Measurements from ENCODE around the gene SARNP. TPM values are rescaled to one million over a fixed set of nuclear protein-coding genes. Genes with fewer than 3 reads are reported as not detected.
A peak's percentile ranks its signal among the peaks of the same experiment; 100 is the strongest.
"Not testable (repeated sequence)": the region's sequence is repeated elsewhere in the genome, so short reads cannot be mapped to it uniquely, and the experiment has no call there.

SARNP gene
- total RNA-seq, 2 experiments from 2014 or later: 104 to 110 TPM

DNA sequence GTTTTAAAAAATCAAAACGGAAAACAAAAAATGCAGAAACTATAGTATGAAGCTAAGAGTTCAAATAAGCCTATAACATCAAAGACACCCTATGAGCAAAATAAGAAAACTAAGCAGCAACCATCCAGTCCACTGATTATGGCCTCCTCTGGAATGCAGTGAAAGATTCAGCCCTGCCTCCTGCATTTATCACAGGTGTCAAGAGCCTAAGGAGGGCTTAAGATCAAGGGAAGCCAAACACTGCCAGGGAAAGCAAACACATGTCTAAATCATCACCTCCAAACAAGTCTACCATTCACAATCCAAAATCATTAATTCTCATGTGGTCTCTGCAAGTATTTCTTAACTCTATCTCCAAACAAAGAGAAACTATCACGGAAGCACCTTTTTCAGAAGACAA is 28.4 kb downstream of the SARNP start:
- H3K4me3 Mint-ChIP-seq: no peak overlapping the region
- H3K27ac Mint-ChIP-seq: peak overlapping the region; percentile 46
- no peaks in the 10 kb centered on the region for H3K4me1 Mint-ChIP-seq (ENCODE audit: low read depth)
- intact Hi-C loops (cut with micrococcal nuclease): no loop called here
- no peaks in the 10 kb centered on the region for H3K27me3 Mint-ChIP-seq
- peaks cover 38% of the 10 kb centered on the region for H3K36me3 Mint-ChIP-seq
- ChIA-PET POLR2A (no interaction called here), CTCF (interaction anchor here (0.7 to 1.2 kb wide), 3 partner anchors 8 to 54 kb away, joined by 3 read pairs; no protein-coding TSS in a partner anchor)
- no peaks in the 10 kb centered on the region for H3K9me3 Mint-ChIP-seq
- DNase-seq: no peak

DNA sequence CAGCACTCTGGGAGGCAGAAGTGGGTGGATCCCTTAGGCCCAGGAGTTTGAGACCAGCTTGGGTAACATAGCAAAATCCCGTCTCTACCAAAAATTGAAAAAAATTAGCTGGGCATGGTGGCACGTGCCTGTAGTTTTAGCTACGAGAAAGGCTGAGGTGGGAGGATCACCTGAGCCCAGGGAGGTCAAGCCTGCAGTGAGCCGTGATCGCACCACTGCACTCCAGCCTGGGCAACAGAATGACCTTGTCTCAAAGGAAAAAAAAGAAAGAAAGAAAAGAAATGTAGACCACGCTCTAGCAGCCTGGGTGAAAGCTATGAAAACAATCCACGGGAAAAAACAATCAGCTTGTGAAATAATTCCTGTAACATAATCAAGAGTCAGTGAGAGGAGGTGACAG is 29.0 kb downstream of the SARNP start:
- H3K36me3 Mint-ChIP-seq: peaks cover 41% of the 10 kb centered on the region
- intact Hi-C loops (cut with micrococcal nuclease): no loop called here
- no peak for DNase-seq

DNA sequence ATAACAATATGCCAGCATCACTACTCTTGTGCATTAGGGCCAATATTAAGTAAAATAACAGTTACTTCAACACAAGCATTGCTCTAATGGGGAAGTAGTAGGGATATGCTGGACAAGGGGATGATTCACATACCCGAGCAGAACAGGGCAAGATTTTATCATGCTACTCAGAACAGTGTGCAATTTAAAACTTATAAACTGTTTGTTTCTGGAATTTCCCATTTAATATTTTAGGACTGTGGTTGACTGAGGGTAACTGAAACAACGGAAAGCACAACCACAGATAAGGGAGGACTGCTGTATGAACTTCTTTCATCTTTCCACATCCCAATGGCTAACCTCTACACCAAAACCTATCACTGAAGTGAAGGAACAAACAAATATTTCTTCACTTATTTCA is 36.8 kb downstream of the SARNP start:
- ChIA-PET CTCF (interaction anchor here (1.1 kb wide), 1 partner anchor 33 kb away, joined by 3 read pairs; no protein-coding TSS in a partner anchor), POLR2A (no interaction called here)
- H3K36me3 Mint-ChIP-seq: peaks cover 40% of the 10 kb centered on the region
- peak overlapping the region; percentile 38 for H3K27ac Mint-ChIP-seq
- no peaks in the 10 kb centered on the region for H3K27me3 Mint-ChIP-seq
- no peaks in the 10 kb centered on the region for H3K9me3 Mint-ChIP-seq
- intact Hi-C loops (cut with micrococcal nuclease): no loop called here
- no peak overlapping the region for H3K4me3 Mint-ChIP-seq
- no peak for DNase-seq
- peaks cover 11% of the 10 kb centered on the region for H3K4me1 Mint-ChIP-seq (ENCODE audit: low read depth)

More for the DNA sequence above, 29.0 kb downstream of the SARNP start:
- Mint-ChIP-seq H3K4me1 (ENCODE audit: low read depth) (no peaks in the 10 kb centered on the region), H3K27me3 (no peaks in the 10 kb centered on the region), H3K9me3 (no peaks in the 10 kb centered on the region), H3K27ac (peak overlapping the region; percentile 8), H3K4me3 (no peak overlapping the region)
- ChIA-PET POLR2A (no interaction called here), CTCF (interaction anchor here (1.1 to 1.2 kb wide), 2 partner anchors 9 to 51 kb away, joined by 3 read pairs; no protein-coding TSS in a partner anchor)

DNA sequence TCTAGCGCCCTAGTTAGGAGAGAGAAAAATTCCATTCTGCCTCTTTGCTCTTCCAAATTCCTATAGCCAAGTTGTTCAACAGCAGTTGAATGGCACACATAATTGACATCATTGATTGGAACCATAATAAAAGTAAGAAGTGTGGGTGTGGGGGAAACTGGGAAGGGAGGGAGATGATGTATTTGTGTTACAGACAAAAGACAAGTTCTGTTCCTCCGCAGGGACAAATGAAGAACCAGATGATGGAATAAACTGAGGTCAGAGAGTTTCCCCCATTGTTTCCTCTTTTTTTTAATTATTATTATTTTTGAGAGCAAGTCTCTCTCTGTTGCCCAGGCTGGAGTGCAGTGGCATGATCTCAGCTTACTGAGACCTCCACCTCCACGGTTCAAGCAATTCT is 39.7 kb downstream of the SARNP start:
- ChIA-PET POLR2A (no interaction called here), CTCF (interaction anchor here (1.4 to 2.1 kb wide), 2 partner anchors 11 to 39 kb away, joined by 3 to 4 read pairs; no protein-coding TSS in a partner anchor)
- Mint-ChIP-seq H3K36me3 (peaks cover 31% of the 10 kb centered on the region), H3K27me3 (no peaks in the 10 kb centered on the region), H3K27ac (no peak overlapping the region), H3K9me3 (no peaks in the 10 kb centered on the region), H3K4me3 (no peak overlapping the region), H3K4me1 (ENCODE audit: low read depth) (peaks cover 13% of the 10 kb centered on the region)
- intact Hi-C loops (cut with micrococcal nuclease): no loop called here
- no peak for DNase-seq

DNA sequence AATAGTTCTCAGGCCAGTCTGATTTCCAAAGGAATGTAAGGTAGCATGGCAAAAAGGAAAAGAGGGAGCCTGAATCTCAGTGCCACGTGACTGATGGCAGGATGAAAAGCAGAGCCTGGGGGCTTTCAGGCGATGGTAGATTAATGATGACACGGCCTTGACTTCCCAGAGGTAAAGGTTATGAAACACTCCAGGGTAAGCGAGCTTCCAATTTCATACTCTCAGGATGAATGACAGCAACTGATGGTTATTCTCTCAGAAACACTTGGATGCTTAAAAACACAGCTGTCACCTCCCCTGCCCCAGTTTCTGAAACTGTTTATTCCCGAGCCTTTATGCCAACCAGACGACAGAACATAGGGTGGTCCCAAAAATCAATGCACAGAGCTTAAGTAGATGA is 45.8 kb downstream of the SARNP start:
- no peaks in the 10 kb centered on the region for H3K9me3 Mint-ChIP-seq
- H3K4me3 Mint-ChIP-seq: no peak overlapping the region
- peaks cover 6% of the 10 kb centered on the region for H3K4me1 Mint-ChIP-seq (ENCODE audit: low read depth)
- ChIA-PET POLR2A (no interaction called here), CTCF (interaction anchor here (0.7 to 1.3 kb wide), 4 partner anchors 24 to 71 kb away, joined by 3 to 5 read pairs (median 3); partner anchors contain the start of gene MMP19)
- no peaks in the 10 kb centered on the region for H3K27me3 Mint-ChIP-seq
- peaks cover 22% of the 10 kb centered on the region for H3K36me3 Mint-ChIP-seq
- no peak for DNase-seq
- intact Hi-C loops (cut with micrococcal nuclease): no loop called here
- H3K27ac Mint-ChIP-seq: no peak overlapping the region

DNA sequence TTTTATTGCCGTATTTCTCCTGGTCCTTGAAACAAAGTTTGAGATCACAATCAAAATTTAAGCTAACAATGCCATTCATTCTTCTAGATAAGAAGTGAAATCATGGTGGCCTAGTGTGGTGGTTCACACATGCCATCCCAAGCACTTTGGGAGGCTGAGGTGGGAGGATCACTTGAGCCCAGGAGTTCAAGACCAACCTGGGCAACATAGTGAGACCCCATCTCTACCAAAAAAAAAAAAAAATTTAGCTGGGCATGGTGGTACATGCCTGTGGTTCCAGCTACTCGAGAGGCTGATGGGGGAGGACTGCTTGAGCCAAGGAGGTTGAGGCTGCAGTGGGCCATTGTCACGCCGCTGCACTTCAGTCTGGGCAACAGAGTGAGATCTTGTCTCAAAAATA is 50.4 kb downstream of the SARNP start:
- H3K9me3 Mint-ChIP-seq: no peaks in the 10 kb centered on the region
- intact Hi-C loops (cut with micrococcal nuclease): no loop called here
- no peaks in the 10 kb centered on the region for H3K27me3 Mint-ChIP-seq
- H3K27ac Mint-ChIP-seq: no peak overlapping the region
- no peak overlapping the region for H3K4me3 Mint-ChIP-seq
- CTCF ChIA-PET: interaction anchor here (1.2 kb wide), 1 partner anchor 12 kb away, joined by 3 read pairs; no protein-coding TSS in a partner anchor
- no peak for DNase-seq
- H3K4me1 Mint-ChIP-seq (ENCODE audit: low read depth): peaks cover 5% of the 10 kb centered on the region
- POLR2A ChIA-PET: no interaction called here
- peaks cover 12% of the 10 kb centered on the region for H3K36me3 Mint-ChIP-seq

DNA sequence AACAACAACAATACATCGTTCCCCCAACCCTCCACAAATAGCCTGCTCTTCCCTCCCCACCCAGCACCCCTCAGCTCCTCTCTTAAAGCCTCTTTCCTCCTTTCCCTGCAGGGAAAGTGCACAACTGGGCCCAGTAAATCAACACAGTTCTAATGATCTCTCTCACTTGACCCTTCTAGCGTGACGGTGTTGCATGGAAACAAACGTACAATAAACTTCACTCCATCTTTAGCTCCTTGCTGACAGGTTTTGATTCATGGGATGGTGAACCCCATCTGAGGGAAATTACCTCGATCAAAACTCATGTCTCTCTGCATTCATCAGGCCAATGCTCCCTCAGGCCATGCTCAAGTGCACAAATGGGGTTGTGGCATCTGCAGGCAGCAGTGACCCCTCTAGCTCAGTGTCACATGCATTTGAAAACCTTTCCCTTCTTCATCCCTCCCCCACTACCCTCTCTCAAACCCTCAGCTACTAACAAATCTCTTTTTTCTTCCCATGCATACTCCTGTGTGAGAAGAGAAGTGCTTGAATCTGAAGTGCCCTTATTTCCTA is 51.7 kb downstream of the SARNP start:
- H3K27me3 Mint-ChIP-seq: no peaks in the 10 kb centered on the region
- peaks cover 13% of the 10 kb centered on the region for H3K4me1 Mint-ChIP-seq (ENCODE audit: low read depth)
- H3K9me3 Mint-ChIP-seq: no peaks in the 10 kb centered on the region
- ChIA-PET POLR2A (interaction anchor here (0.7 kb wide), 1 partner anchor 36 kb away, joined by 3 read pairs; no protein-coding TSS in a partner anchor), CTCF (interaction anchor here (1.2 to 1.3 kb wide), 2 partner anchors 13 to 28 kb away, joined by 3 to 4 read pairs; no protein-coding TSS in a partner anchor)
- H3K4me3 Mint-ChIP-seq: no peak overlapping the region
- intact Hi-C loops (cut with micrococcal nuclease): no loop called here
- no peak for DNase-seq
- H3K27ac Mint-ChIP-seq: no peak overlapping the region
- peaks cover 14% of the 10 kb centered on the region for H3K36me3 Mint-ChIP-seq

DNA sequence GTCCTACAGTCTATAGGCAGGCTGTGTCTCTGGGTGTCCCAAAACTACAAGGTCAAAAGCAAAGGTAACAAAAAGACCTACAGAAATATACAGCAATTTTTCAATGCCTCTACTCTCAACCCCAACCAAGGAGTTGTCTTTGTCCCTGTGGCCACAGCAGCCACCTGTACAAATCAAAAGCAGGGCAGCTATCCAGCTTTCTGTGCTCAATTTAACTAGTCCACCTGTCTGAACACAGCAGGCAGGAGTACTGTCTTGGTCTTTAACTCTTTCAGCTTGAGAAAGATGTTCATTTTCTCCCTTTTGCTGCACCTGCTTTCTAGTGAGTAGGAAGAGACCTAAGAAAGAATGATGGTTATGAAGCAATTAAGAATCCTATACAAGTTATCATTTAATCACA is 54.9 kb downstream of the SARNP start:
- Mint-ChIP-seq H3K27ac (no peak overlapping the region), H3K4me3 (no peak overlapping the region), H3K27me3 (no peaks in the 10 kb centered on the region), H3K36me3 (peaks cover 26% of the 10 kb centered on the region), H3K9me3 (no peaks in the 10 kb centered on the region), H3K4me1 (ENCODE audit: low read depth) (peaks cover 17% of the 10 kb centered on the region)
- ChIA-PET CTCF (interaction anchor here (0.8 kb wide), 2 partner anchors 24 to 34 kb away, joined by 3 read pairs; no protein-coding TSS in a partner anchor), POLR2A (no interaction called here)
- intact Hi-C loops (cut with micrococcal nuclease): no loop called here
- no peak for DNase-seq

DNA sequence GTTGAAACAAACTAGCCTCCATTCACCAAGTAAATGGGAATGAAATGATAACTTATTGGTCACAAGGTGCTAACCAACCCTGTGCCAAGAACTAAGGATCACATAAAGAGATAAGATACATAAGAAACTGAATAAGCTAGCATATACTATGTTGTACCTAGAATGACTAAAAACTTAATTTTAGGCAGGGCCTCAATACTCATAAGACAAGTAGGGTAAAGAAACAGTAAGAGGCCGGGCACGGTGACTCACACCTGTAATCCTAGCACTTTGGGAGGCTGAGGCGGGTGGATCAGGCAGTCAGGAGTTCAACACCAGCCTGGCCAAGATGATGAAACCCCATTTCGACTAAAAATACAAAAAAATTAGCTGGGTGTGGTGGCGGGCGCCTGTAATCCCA is 56.9 kb downstream of the SARNP start:
- Mint-ChIP-seq H3K9me3 (no peaks in the 10 kb centered on the region), H3K36me3 (peaks cover 33% of the 10 kb centered on the region), H3K4me1 (ENCODE audit: low read depth) (peaks cover 20% of the 10 kb centered on the region), H3K4me3 (no peak overlapping the region), H3K27ac (peak overlapping the region; percentile 95), H3K27me3 (no peaks in the 10 kb centered on the region)
- intact Hi-C loops (cut with micrococcal nuclease): loop anchor here (2.0 kb wide), 1 partner anchor 18 kb away; the partner anchor contains the start of gene GDF11
- CTCF ChIA-PET: interaction anchor here (0.6 to 1.6 kb wide), 3 partner anchors 11 to 344 kb away, joined by 3 to 5 read pairs (median 3); no protein-coding TSS in a partner anchor
- peak; percentile 85 for DNase-seq
- POLR2A ChIA-PET: interaction anchor here (1.6 kb wide), 1 partner anchor 31 kb away, joined by 4 read pairs; the partner anchor contains the start of gene CD63

DNA sequence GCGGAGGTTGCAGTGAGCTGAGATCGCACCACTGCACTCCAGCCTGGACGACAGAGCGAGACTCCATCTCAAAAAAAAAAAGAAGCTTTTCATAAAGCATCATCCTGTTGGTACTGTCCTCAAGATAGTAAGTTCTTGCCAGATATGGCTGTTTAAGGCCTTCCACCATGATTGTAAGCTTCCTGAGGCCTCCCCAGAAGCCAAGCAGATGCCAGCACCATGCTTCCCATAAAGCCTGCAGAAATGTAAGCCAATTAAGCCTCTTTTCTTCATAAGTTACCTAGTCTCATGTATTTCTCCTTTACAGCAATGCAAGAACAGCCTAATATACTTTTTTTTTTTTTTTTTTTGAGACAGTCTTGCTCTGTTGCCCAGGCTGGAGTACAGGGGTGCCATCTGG is 58.9 kb downstream of the SARNP start:
- peak overlapping the region; percentile 60 for H3K27ac Mint-ChIP-seq
- POLR2A ChIA-PET, H3K27me3 Mint-ChIP-seq: not testable (repeated sequence)

DNA sequence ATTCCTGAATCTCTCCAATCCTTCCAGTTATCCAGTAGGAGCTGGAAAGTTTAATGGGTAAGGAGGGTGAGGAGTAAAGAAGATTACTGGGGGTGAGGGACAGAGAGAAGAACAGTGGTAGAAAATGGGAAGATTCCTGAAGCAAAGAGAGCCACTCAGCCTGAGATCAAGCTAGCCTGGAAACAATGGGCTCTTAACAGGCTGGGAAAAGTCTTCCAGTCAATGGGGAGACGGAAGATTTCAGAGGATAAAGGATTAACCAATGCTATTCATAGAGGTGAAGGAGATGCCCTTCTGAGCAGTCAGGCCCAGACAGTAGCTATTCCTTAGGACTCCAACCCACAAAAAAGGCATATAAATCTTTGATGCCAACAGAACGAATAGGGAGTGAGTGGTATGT is 59.8 kb downstream of the SARNP start:
- Mint-ChIP-seq H3K4me1 (ENCODE audit: low read depth) (peaks cover 28% of the 10 kb centered on the region), H3K9me3 (no peaks in the 10 kb centered on the region), H3K4me3 (no peak overlapping the region), H3K36me3 (peaks cover 41% of the 10 kb centered on the region), H3K27ac (peak overlapping the region; percentile 40), H3K27me3 (no peaks in the 10 kb centered on the region)
- intact Hi-C loops (cut with micrococcal nuclease): no loop called here
- ChIA-PET POLR2A (no interaction called here), CTCF (interaction anchor here (0.9 to 7.1 kb wide), 3 partner anchors 14 to 43 kb away, joined by 3 to 38 read pairs (median 10); partner anchors contain the start of gene GDF11)
- no peak for DNase-seq

More for the DNA sequence above, 58.9 kb downstream of the SARNP start:
- peaks cover 28% of the 10 kb centered on the region for H3K4me1 Mint-ChIP-seq (ENCODE audit: low read depth)
- H3K9me3 Mint-ChIP-seq; CTCF ChIA-PET; intact Hi-C loops (cut with micrococcal nuclease); DNase-seq; H3K4me3 Mint-ChIP-seq: not testable (repeated sequence)
- peaks cover 40% of the 10 kb centered on the region for H3K36me3 Mint-ChIP-seq

DNA sequence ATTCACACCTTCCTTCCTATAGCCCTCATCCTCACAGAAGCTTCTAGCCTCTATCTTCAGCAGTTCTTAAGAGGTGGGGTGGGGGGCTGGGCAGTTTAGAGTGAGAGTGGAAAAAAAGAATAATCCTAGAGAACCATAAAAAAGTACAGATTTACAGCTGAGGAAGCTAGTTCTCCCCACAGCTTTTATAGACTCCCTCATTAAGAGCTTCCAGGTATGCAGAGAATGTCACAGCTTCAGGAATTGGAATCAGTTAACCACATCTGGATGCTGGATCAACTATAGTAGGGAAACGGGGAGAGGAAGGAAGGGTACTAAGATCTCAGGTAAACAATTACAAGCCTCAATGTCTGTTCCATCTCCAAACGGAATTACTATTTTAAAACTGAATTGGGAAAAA is 62.3 kb downstream of the SARNP start:
- peaks cover 43% of the 10 kb centered on the region for H3K36me3 Mint-ChIP-seq

More for the DNA sequence above, 62.3 kb downstream of the SARNP start:
- peaks cover 12% of the 10 kb centered on the region for H3K4me1 Mint-ChIP-seq (ENCODE audit: low read depth)
- intact Hi-C loops (cut with micrococcal nuclease): no loop called here
- DNase-seq: no peak
- ChIA-PET CTCF (interaction anchor here (2.8 to 7.1 kb wide), 2 partner anchors 11 to 17 kb away, joined by 10 to 38 read pairs; partner anchors contain the start of gene GDF11), POLR2A (no interaction called here)
- H3K27ac Mint-ChIP-seq: peak overlapping the region; percentile 47
- no peak overlapping the region for H3K4me3 Mint-ChIP-seq
- no peaks in the 10 kb centered on the region for H3K27me3 Mint-ChIP-seq
- no peaks in the 10 kb centered on the region for H3K9me3 Mint-ChIP-seq

All from activated CD4-positive, alpha-beta memory T cell treated with anti-CD3 and anti-CD28 coated beads for 36 hours (primary cell).